Measurements from ENCODE around the gene CENPK.

- TF ChIP-seq CTCF (IDR thresholded peaks at IDR 0.05; ENCODE audit: low read depth, low read length, missing input control) (no peak), REST (IDR thresholded peaks at IDR 0.05) (no peak), JUND (IDR thresholded peaks at IDR 0.05) (no peak), ZBTB33 (IDR thresholded peaks at IDR 0.05) (no peak), RAD21 (IDR thresholded peaks at IDR 0.05) (no peak), GABPA (IDR thresholded peaks at IDR 0.05 in 1 of 2, conservative IDR thresholded peaks at IDR 0.05 in 1 of 2) (no peak), NR2F2 (IDR thresholded peaks at IDR 0.05) (no peak), RXRA (IDR thresholded peaks at IDR 0.05) (no peak)
These were observed 77.6 kb downstream of the CENPK start for GRCh38 chr5:65485405-65485804.
